Endothelial cell of umbilical vein (primary cell): ENCODE measurements around the gene NEK4. TPM values are rescaled to one million over a fixed set of nuclear protein-coding genes. Genes with fewer than 3 reads are reported as not detected.

Experiments
- BruUV-seq: library from RNA; stranded (reverse); fragments of 400-500 nt; replicated peaks from 2 replicates; lab custom pipeline; 2021; lab: Mats Ljungman, UMichigan
- CTCF ChIA-PET: fragments of 300-600, 350-600 bp; sonication (Branson Sonifier 250); formaldehyde crosslinking; loops from one replicate; lab custom pipeline; 2021; ENCODE audit warnings: antibody characterized with exemption, inconsistent platforms; lab: Charles Lee
- POLR2A ChIA-PET: fragments of 300-600, 350-600 bp; sonication (Branson Sonifier 250); formaldehyde crosslinking; loops from one replicate; lab custom pipeline; 2021; ENCODE audit warnings: antibody characterized with exemption, inconsistent platforms; lab: Charles Lee
- DNase-seq: peaks from one replicate; pipeline ENCODE4 v3.0.0-alpha.2; 2011; ENCODE audit warnings: low read depth, low spot score
- FAIRE-seq: peaks from 2 replicates; lab custom pipeline; 2011; peaks lifted over from hg19 to GRCh38; lab: Jason Lieb, UNC
- H2AFZ ChIP-seq: 2 replicates; pipeline ENCODE4 v1.6.0; 2012; ENCODE audit warnings: low read depth, low read length, control low read depth, inconsistent platforms
- H3K27ac ChIP-seq: 2 replicates; pipeline ENCODE4 v1.5.1; 2011; ENCODE audit warnings: low read depth, mild to moderate bottlenecking, control low read depth, low read length, moderate library complexity; ENCODE audit not compliant: insufficient read depth
- H3K27me3 ChIP-seq, 2 experiments: 2 replicates each; pipeline versions ENCODE4 v1.6.0 to v1.6.1; 2011; ENCODE audit warnings: low read length in 2 of 2, mixed read lengths in 1 of 2; ENCODE audit not compliant: control insufficient read depth in 2 of 2, insufficient read depth in 2 of 2
- H3K36me3 ChIP-seq, 2 experiments: 2 replicates in 1 of 2; 3 replicates in 1 of 2; pipeline ENCODE4 v1.5.1; 2011; ENCODE audit warnings: low read length in 2 of 2, mild to moderate bottlenecking in 1 of 2, moderate library complexity in 1 of 2; ENCODE audit not compliant: control insufficient read depth in 2 of 2, insufficient read depth in 2 of 2; ENCODE audit errors: extremely low read depth in 1 of 2
- H3K4me1 ChIP-seq: 3 replicates; pipeline ENCODE4 v1.5.1; 2011; ENCODE audit warnings: mild to moderate bottlenecking, low read length; ENCODE audit not compliant: control insufficient read depth, insufficient read depth; ENCODE audit errors: extremely low read depth
- H3K4me2 ChIP-seq: 2 replicates; pipeline ENCODE4 v1.6.1; 2011; ENCODE audit warnings: low read length, control low read depth, mixed read lengths; ENCODE audit not compliant: insufficient read depth
- H3K4me3 ChIP-seq, 3 experiments: fragments of 200-600 bp in 1 of 3; sonication (generic), shearing (Covaris generic) in 1 of 3; replicated peaks in 1 of 3; 2 replicates each; pipeline ENCODE4 v1.5.1; 2011 to 2016; ENCODE audit warnings: control low read depth in 3 of 3, low read length in 3 of 3, mild to moderate bottlenecking in 2 of 3, inconsistent platforms in 1 of 3, low read depth in 1 of 3, moderate library complexity in 1 of 3; ENCODE audit not compliant: insufficient read depth in 1 of 3
- H3K79me2 ChIP-seq: 2 replicates; pipeline ENCODE4 v1.6.0; 2012; ENCODE audit warnings: low read length, inconsistent platforms; ENCODE audit not compliant: control insufficient read depth, insufficient read depth
- H3K9ac ChIP-seq: replicated peaks from 2 replicates; pipeline ENCODE3; 2011; ENCODE audit warnings: low read length, control low read depth; ENCODE audit not compliant: insufficient read depth; ENCODE audit errors: extremely low read depth
- H3K9me1 ChIP-seq: replicated peaks from 3 replicates; pipeline ENCODE4 v1.6.0; 2011; ENCODE audit warnings: mild to moderate bottlenecking, low read length; ENCODE audit not compliant: control insufficient read depth, insufficient read depth; ENCODE audit errors: extremely low read depth
- H3K9me3 ChIP-seq: replicated peaks from 2 replicates; pipeline ENCODE4 v1.5.1; 2012; ENCODE audit warnings: low read length, inconsistent platforms; ENCODE audit not compliant: control insufficient read depth, insufficient read depth
- H4K20me1 ChIP-seq: replicated peaks from 2 replicates; pipeline ENCODE3; 2011; ENCODE audit warnings: mild to moderate bottlenecking, low read length; ENCODE audit not compliant: control insufficient read depth, insufficient read depth; ENCODE audit errors: extremely low read depth
- CTCF ChIP-seq, 2 donors: IDR thresholded peaks; 1 replicate in 1 of 2; 2 replicates in 1 of 2; pipeline ENCODE4 v1.5.1; 2011; ENCODE audit warnings: low read length in 2 of 2, mild to moderate bottlenecking in 2 of 2, moderate library complexity in 2 of 2, control low read depth in 1 of 2, inconsistent platforms in 1 of 2, low read depth in 1 of 2; ENCODE audit not compliant: insufficient read depth in 1 of 2; ENCODE audit errors: extremely low read depth in 1 of 2
- EZH2 ChIP-seq: IDR thresholded peaks from 2 replicates; pipeline ENCODE4 v1.6.1; 2012; ENCODE audit warnings: borderline replicate concordance, low read depth, mild to moderate bottlenecking, moderate library complexity, low read length, inconsistent platforms; ENCODE audit not compliant: severe bottlenecking
- FOS ChIP-seq: IDR thresholded peaks from 2 replicates; pipeline ENCODE4 v1.6.1; 2011; ENCODE audit warnings: mild to moderate bottlenecking, low read length, moderate library complexity, borderline replicate concordance; ENCODE audit not compliant: insufficient read depth
- GATA2 ChIP-seq: IDR thresholded peaks from 2 replicates; pipeline ENCODE4 v1.7.0; 2011; ENCODE audit warnings: low read depth, mild to moderate bottlenecking, moderate library complexity, mixed read lengths, low read length; ENCODE audit not compliant: insufficient read length, insufficient read depth
- JUN ChIP-seq: IDR thresholded peaks from 2 replicates; pipeline ENCODE4 v1.6.1; 2011; ENCODE audit warnings: borderline replicate concordance, low read depth; ENCODE audit not compliant: insufficient read length, insufficient read depth
- MAX ChIP-seq: IDR thresholded peaks from 2 replicates; pipeline ENCODE4 v1.6.1; 2011; ENCODE audit not compliant: insufficient read depth, insufficient read length
- MYC ChIP-seq: IDR thresholded peaks from one replicate; pipeline ENCODE4 v1.6.1; 2011; ENCODE audit warnings: mild to moderate bottlenecking, low read depth, low read length
- POLR2A ChIP-seq: IDR thresholded peaks from 2 replicates; pipeline ENCODE4 v1.6.1; 2012; ENCODE audit warnings: low read depth, mild to moderate bottlenecking, control low read depth, low read length
- POLR2AphosphoS5 ChIP-seq: IDR thresholded peaks from 2 replicates; pipeline ENCODE4 v1.6.1; 2012; ENCODE audit warnings: low read depth, mild to moderate bottlenecking, control low read depth, low read length, moderate library complexity; ENCODE audit not compliant: insufficient read depth
- dilution Hi-C: fragments of 300-500 bp; cut with MboI; formaldehyde crosslinking; loops from one replicate; pipeline ENCODE4 v1.15.0; 2019; ENCODE audit warnings: low sequenced_read_pairs; ENCODE audit not compliant: extremely low pct_ligation_motif_present
- intact Hi-C: fragments of 100-400 bp; cut with micrococcal nuclease; formaldehyde crosslinking; loops from one replicate; pipeline ENCODE4 v1.10.0; 2022
- polyA plus RNA-seq, 4 experiments: library from polyadenylated mRNA; depleted of rRNA in 3 of 4; stranded (reverse) in 3 of 4; unstranded in 1 of 4; fragments of >200 nt; gene quantifications; 2 replicates each; pipeline versions ENCODE4 v1.2.1 to v1.2.3, GENCODE V29; 2011 to 2012; ENCODE audit warnings: missing spikeins in 1 of 4
- total RNA-seq: library from RNA; stranded (reverse); gene quantifications from 2 replicates; pipeline ENCODE4 v1.2.3, GENCODE V29; 2021

NEK4 gene
- total and polyA plus RNA-seq, 2 donors (not counting 3 experiments of a cell fraction or from before 2014, with no cell fraction given): 4.4 to 20.8 TPM

- TF ChIP-seq CTCF (IDR thresholded peaks at IDR 0.05; ENCODE audit: extremely low read depth in 1 of 2, insufficient read depth in 1 of 2, low read depth in 1 of 2, low read length in 2 of 2) (no peak), POLR2A (no peak), EZH2 (no peak), MAX (no peak), FOS (no peak), GATA2 (no peak), JUN (no peak), POLR2AphosphoS5 (no peak), MYC (no peak)
- dilution Hi-C loops: no loop called here
These were observed 76.1 kb downstream of the NEK4 start for GRCh38 chr3:52694528-52695189.

More at GRCh38 chr3:52694528-52695189, 76.1 kb downstream of the NEK4 start:
- Histone ChIP-seq H3K9ac (no peak overlapping the region), H3K36me3 (peaks cover 40 to 55% of the 10 kb centered on the region in 2 experiments), H3K4me3 (no peak overlapping the region), H3K4me2 (no peak overlapping the region), H3K9me1 (no peaks in the 10 kb centered on the region), H2AFZ (no peak overlapping the region), H3K4me1 (no peaks in the 10 kb centered on the region), H3K79me2 (peaks cover 18% of the 10 kb centered on the region), H3K27me3 (no peaks in the 10 kb centered on the region), H3K9me3 (no peaks in the 10 kb centered on the region), H3K27ac (no peak overlapping the region), H4K20me1 (peaks cover 2% of the 10 kb centered on the region)
- DNase-seq (no peak), FAIRE-seq (no peak)
- ChIA-PET POLR2A (no interaction called here), CTCF (no interaction called here)
- TSS peak; percentile 53 for BruUV-seq
- intact Hi-C loops: no loop called here
